ENCODE results near the gene TMEM108. TPM values are rescaled to one million over a fixed set of nuclear protein-coding genes. Genes with fewer than 3 reads are reported as not detected.

The TMEM108 gene
- total RNA-seq, 1 experiment from 2014 or later = not detected

GRCh38 chr3:133187870-133188379 is 149.7 kb downstream of the TMEM108 start:
- POLR2A ChIA-PET = no interaction called here

GRCh38 chr3:133188996-133189395 is 150.8 kb downstream of the TMEM108 start:
- Histone ChIP-seq H3K4me1 (peaks cover 15% of the 10 kb centered on the region), H3K4me3 (ENCODE audit: low read depth, low read length) (no peak overlapping the region), H3K27me3 (replicated peaks; ENCODE audit: control insufficient read depth, insufficient read depth, low read length) (no peaks in the 10 kb centered on the region), H3K36me3 (ENCODE audit: control insufficient read depth, insufficient read depth, low read length) (no peaks in the 10 kb centered on the region), H3K9me3 (no peaks in the 10 kb centered on the region)
- CTCF ChIA-PET = no interaction called here
- H3K4me1 Mint-ChIP-seq (ENCODE audit: low read depth, unreplicated experiment) = peaks cover 13% of the 10 kb centered on the region
- intact Hi-C loops (cut with micrococcal nuclease; ENCODE audit: unreplicated experiment) = no loop called here
- no peak overlapping the region for H3K4me3 Mint-ChIP-seq (ENCODE audit: unreplicated experiment)
- H3K9me3 Mint-ChIP-seq (ENCODE audit: unreplicated experiment) = peaks cover 12% of the 10 kb centered on the region
- no peaks in the 10 kb centered on the region for H3K36me3 Mint-ChIP-seq (ENCODE audit: insufficient read depth, unreplicated experiment)
- peaks cover under 1% of the 10 kb centered on the region for H3K27me3 Mint-ChIP-seq (ENCODE audit: insufficient read depth, unreplicated experiment)
- POLR2A ChIA-PET = no interaction called here
- no peak overlapping the region for H3K27ac Mint-ChIP-seq (ENCODE audit: unreplicated experiment)
- TF ChIP-seq, protein P1, sequence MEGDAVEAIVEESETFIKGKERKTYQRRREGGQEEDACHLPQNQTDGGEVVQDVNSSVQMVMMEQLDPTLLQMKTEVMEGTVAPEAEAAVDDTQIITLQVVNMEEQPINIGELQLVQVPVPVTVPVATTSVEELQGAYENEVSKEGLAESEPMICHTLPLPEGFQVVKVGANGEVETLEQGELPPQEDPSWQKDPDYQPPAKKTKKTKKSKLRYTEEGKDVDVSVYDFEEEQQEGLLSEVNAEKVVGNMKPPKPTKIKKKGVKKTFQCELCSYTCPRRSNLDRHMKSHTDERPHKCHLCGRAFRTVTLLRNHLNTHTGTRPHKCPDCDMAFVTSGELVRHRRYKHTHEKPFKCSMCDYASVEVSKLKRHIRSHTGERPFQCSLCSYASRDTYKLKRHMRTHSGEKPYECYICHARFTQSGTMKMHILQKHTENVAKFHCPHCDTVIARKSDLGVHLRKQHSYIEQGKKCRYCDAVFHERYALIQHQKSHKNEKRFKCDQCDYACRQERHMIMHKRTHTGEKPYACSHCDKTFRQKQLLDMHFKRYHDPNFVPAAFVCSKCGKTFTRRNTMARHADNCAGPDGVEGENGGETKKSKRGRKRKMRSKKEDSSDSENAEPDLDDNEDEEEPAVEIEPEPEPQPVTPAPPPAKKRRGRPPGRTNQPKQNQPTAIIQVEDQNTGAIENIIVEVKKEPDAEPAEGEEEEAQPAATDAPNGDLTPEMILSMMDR (IDR thresholded peaks at IDR 0.05; ENCODE audit: insufficient read depth in 1 of 2, low read depth in 1 of 2, low read length in 1 of 2, severe bottlenecking in 1 of 2, unreplicated experiment in 1 of 2) = no peak
- no peak for DNase-seq
- BruUV-seq (replicated peaks) = no TSS peak

More at GRCh38 chr3:133187870-133188379, 149.7 kb downstream of the TMEM108 start:
- H3K9me3 Mint-ChIP-seq (ENCODE audit: unreplicated experiment) = peaks cover 11% of the 10 kb centered on the region
- no peaks in the 10 kb centered on the region for H3K36me3 Mint-ChIP-seq (ENCODE audit: insufficient read depth, unreplicated experiment)
- intact Hi-C loops (cut with micrococcal nuclease; ENCODE audit: unreplicated experiment) = no loop called here
- no peak overlapping the region for H3K4me3 Mint-ChIP-seq (ENCODE audit: unreplicated experiment)
- no peak overlapping the region for H3K4me3 ChIP-seq (ENCODE audit: low read depth, low read length)
- DNase-seq = no peak
- peaks cover 4% of the 10 kb centered on the region for H3K27me3 Mint-ChIP-seq (ENCODE audit: insufficient read depth, unreplicated experiment)
- TF ChIP-seq, protein P1 (IDR thresholded peaks at IDR 0.05; ENCODE audit: insufficient read depth in 1 of 2, low read depth in 1 of 2, low read length in 1 of 2, severe bottlenecking in 1 of 2, unreplicated experiment in 1 of 2) = no peak
- no peaks in the 10 kb centered on the region for H3K9me3 ChIP-seq
- CTCF ChIA-PET = no interaction called here
- H3K27ac Mint-ChIP-seq (ENCODE audit: unreplicated experiment) = no peak overlapping the region
- H3K36me3 ChIP-seq (ENCODE audit: control insufficient read depth, insufficient read depth, low read length) = no peaks in the 10 kb centered on the region
- no peaks in the 10 kb centered on the region for H3K27me3 ChIP-seq (replicated peaks; ENCODE audit: control insufficient read depth, insufficient read depth, low read length)
- H3K4me1 Mint-ChIP-seq (ENCODE audit: low read depth, unreplicated experiment) = peaks cover 10% of the 10 kb centered on the region
- BruUV-seq (replicated peaks) = no TSS peak
- peaks cover 9% of the 10 kb centered on the region for H3K4me1 ChIP-seq

GRCh38 chr3:133189893-133190292 is 151.7 kb downstream of the TMEM108 start:
- BruUV-seq (replicated peaks) = no TSS peak
- ChIA-PET POLR2A (no interaction called here), CTCF (no interaction called here)
- Mint-ChIP-seq H3K9me3 (ENCODE audit: unreplicated experiment) (peaks cover 12% of the 10 kb centered on the region), H3K36me3 (ENCODE audit: insufficient read depth, unreplicated experiment) (no peaks in the 10 kb centered on the region), H3K4me3 (ENCODE audit: unreplicated experiment) (no peak overlapping the region), H3K27ac (ENCODE audit: unreplicated experiment) (no peak overlapping the region), H3K4me1 (ENCODE audit: low read depth, unreplicated experiment) (peaks cover 13% of the 10 kb centered on the region), H3K27me3 (ENCODE audit: insufficient read depth, unreplicated experiment) (no peaks in the 10 kb centered on the region)
- no peaks in the 10 kb centered on the region for H3K27me3 ChIP-seq (replicated peaks; ENCODE audit: control insufficient read depth, insufficient read depth, low read length)
- intact Hi-C loops (cut with micrococcal nuclease; ENCODE audit: unreplicated experiment) = no loop called here
- H3K9me3 ChIP-seq = no peaks in the 10 kb centered on the region
- H3K4me1 ChIP-seq = peaks cover 15% of the 10 kb centered on the region
- H3K4me3 ChIP-seq (ENCODE audit: low read depth, low read length) = no peak overlapping the region
- TF ChIP-seq, protein P1 (IDR thresholded peaks at IDR 0.05; ENCODE audit: insufficient read depth in 1 of 2, low read depth in 1 of 2, low read length in 1 of 2, severe bottlenecking in 1 of 2, unreplicated experiment in 1 of 2) = no peak
- DNase-seq = no peak
- no peaks in the 10 kb centered on the region for H3K36me3 ChIP-seq (ENCODE audit: control insufficient read depth, insufficient read depth, low read length)

Data from Caco-2 (cell line).